A172 (cell line): ENCODE data around the gene NT5C1A. TPM values are rescaled to one million over a fixed set of nuclear protein-coding genes. Genes with fewer than 3 reads are reported as not detected.

ENCODE experiments used
- total RNA-seq: library from RNA; depleted of rRNA; stranded (reverse); fragments of >200 nt; shearing (Covaris generic); gene quantifications from 2 replicates; pipeline ENCODE4 v1.2.3, GENCODE V29; 2014; rRNA removed

NT5C1A gene
- total RNA-seq, 1 experiment from 2014 or later, result not detected

Other genes starting within 250 kb of the NT5C1A start
- 0.12 and 0.22 TPM in 2 replicates for gene BMP8A, start 180.5 kb downstream of the NT5C1A start, total RNA-seq
- gene PABPC4, start 95.3 kb downstream of the NT5C1A start, total RNA-seq, result 72.8 and 95.1 TPM in 2 replicates
- gene HEYL, start 32.5 kb downstream of the NT5C1A start, total RNA-seq, result not detected in 2 replicates
- gene HPCAL4, start 19.3 kb upstream of the NT5C1A start, total RNA-seq, result 0.05 TPM in 1 of 2 replicates, not detected in the other
- 38.6 and 46.1 TPM in 2 replicates for gene PPIE, start 66.8 kb upstream of the NT5C1A start, total RNA-seq
- not detected in 2 replicates for gene OXCT2, start 99.2 kb upstream of the NT5C1A start, total RNA-seq
- 0.26 and 0.55 TPM in 2 replicates for gene BMP8B, start 116.8 kb upstream of the NT5C1A start, total RNA-seq
- 23.2 and 38.1 TPM in 2 replicates for gene TRIT1, start 211.4 kb upstream of the NT5C1A start, total RNA-seq
- gene MYCL, start 229.8 kb upstream of the NT5C1A start, total RNA-seq, result 0.43 and 1.5 TPM in 2 replicates